T47D (cell line): ENCODE data around the gene NBEAL1.
"Not testable (repeated sequence)": the region's sequence is repeated elsewhere in the genome, so short reads cannot be mapped to it uniquely, and the experiment has no call there.

ENCODE experiments used
- DNase-seq, 2 experiments: peaks; one replicate each; pipeline versions ENCODE4 v3.0.0 to v3.0.0-alpha.2; 2011 to 2012; ENCODE audit warnings: low read depth in 1 of 2, low spot score in 1 of 2
- JUND ChIP-seq: IDR thresholded peaks from 2 replicates; pipeline ENCODE4 v1.6.1; 2012; ENCODE audit warnings: low read depth
- in situ Hi-C: cut with HindIII; loops from 2 replicates; pipeline ENCODE4 v1.10.0; 2016; ENCODE audit warnings: low sequenced_read_pairs, low pct_unique_long_range_greater_than_20kb

NBEAL1 gene

GRCh38 chr2:203045867-203046266 is 31.2 kb downstream of the NBEAL1 start:
- no peak for TF ChIP-seq JUND
- in situ Hi-C loops, result no loop called here
- DNase-seq, result no peak

GRCh38 chr2:203052539-203052938 is 37.9 kb downstream of the NBEAL1 start:
- TF ChIP-seq JUND, result no peak
- DNase-seq, result no peak
- in situ Hi-C loops, result no loop called here

DNA sequence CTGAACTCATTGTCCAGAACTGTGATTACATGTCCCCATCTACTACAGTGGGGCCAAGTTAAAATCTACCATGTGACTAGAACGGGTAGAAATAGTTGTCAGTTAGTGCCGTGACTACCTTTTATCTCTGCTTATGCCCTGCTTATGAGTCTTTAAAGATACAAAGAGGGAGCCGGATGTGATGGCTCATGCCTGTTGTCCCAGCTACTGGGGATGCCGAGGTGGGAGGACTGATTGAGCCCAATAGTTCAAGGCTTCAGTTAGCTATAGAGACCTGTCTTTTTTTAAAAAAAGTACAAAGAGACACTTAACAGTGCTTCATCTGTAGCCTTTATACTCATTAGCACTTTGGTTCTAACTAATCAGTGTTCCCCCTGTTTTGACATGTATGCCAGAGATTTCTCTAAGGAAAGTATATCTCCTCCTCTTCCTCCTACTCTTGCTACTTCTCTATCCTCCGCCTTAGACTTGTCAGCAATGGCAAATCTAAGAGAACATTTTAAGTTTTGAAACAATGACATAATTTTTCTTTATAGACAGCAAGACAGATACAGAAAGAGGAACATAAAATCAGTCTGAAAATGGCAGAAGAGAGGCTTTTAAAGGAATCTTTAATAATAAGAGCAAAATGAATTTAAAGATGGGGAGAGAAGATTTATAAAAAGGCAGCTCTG is 45.0 kb downstream of the NBEAL1 start:
- TF ChIP-seq JUND, result no peak
- in situ Hi-C loops, result no loop called here
- DNase-seq, result no peak

DNA sequence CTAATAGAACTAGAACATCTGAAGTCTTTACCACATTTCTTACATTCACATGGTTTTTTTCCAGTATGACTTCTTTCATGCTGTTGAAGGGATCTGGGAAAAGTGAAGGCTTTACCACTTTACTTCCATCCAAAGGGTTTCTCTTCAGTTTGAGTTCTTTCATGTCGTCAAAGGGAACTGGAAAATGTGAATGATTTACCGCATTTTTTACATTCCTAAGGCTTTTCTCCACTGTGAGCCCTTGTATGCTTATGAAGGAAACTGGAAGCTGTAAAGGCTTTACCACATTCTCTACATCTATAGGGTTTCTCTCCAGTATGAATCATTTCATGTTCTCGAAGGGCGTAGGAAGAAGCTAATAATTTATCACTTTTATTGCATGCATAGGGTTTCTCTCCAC is 46.7 kb downstream of the NBEAL1 start:
- no peak for TF ChIP-seq JUND
- no peak for DNase-seq
- in situ Hi-C loops, result no loop called here

DNA sequence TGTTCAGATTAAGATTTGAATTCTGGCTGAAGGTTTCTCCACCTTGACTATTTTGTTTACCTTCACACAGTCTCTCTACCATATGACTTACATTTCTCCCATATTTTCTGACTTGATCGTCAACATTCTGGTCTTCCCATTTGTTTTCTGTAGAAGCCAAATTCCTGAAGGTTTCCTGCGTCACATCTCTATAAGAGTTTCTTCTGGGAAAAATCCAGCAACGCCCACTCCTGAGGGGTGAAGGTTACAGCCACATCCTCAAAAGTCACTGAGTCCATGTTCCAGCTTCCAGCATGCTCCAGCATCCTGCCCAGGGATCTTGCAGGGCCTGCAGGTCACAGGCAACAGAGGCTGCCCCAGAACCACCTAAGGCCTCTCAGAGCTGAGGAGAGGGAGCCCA is 47.5 kb downstream of the NBEAL1 start:
- TF ChIP-seq JUND, result no peak
- in situ Hi-C loops, result no loop called here
- DNase-seq, result no peak

- DNase-seq, in situ Hi-C loops: not testable (repeated sequence)
Measured at GRCh38 chr2:203066519-203067091, 51.9 kb downstream of the NBEAL1 start.

DNA sequence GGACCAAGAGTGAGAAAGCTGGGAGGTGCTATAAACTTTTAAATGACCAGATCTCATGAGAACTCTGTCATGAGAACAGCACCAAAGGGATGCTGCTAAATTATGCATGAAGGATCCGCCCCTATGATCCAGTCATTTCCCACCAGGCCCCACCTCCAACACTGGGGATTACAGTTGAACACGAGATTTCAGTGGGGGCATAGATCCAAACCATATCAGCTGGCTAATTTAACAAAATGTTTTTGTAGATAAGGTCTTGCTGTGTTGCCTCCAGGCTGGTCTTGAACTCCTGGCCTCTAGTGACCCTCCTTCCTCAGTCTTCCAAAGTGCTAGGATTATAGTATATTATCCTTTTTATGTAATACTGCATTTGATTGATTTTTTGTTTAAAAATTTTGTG is 56.0 kb downstream of the NBEAL1 start:
- no peak for TF ChIP-seq JUND
- in situ Hi-C loops, result no loop called here
- DNase-seq, result no peak

- in situ Hi-C loops, result no loop called here
- no peak for DNase-seq
- TF ChIP-seq JUND, result no peak
Measured at GRCh38 chr2:203071148-203071547, 56.5 kb downstream of the NBEAL1 start.

DNA sequence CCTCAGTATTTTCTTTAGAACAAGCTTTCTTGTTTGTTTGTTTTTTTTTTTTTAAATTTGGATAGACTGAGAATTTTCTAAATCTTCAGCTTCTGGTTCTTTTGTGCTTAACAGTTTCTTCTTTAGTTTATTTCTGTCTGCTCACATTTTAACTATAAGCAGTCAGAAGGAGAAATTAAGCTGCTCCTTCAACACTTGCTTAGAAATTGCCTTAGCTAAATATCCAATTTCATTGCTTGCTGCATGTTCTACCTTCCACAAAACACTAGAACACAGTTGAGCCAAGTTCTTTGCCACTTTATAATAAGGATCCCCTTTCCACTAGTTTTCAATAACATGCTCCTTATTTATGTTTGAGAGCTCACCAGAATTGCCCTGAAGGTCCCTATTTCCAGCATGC is 57.7 kb downstream of the NBEAL1 start:
- TF ChIP-seq JUND, result no peak
- in situ Hi-C loops, result no loop called here
- no peak for DNase-seq

DNA sequence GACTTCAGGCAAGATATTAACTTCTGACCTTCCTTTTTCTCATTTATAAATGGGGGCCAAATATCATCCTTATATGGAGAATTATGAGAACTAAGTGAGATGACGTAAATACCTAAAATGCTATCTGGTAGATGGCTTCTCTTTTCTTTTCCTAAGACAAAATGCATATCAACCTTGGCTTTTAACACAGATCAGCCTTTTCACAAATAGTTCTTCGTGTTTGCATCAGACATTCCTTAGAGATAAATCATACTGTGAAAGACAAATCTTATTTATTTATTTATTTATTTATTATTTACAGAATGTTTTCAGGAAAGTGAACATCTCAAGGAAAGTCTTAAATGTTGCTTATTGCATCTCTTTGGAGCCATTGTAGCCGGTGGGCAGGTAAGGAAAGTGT is 62.8 kb downstream of the NBEAL1 start:
- no peak for TF ChIP-seq JUND
- in situ Hi-C loops, result no loop called here
- no peak for DNase-seq

DNA sequence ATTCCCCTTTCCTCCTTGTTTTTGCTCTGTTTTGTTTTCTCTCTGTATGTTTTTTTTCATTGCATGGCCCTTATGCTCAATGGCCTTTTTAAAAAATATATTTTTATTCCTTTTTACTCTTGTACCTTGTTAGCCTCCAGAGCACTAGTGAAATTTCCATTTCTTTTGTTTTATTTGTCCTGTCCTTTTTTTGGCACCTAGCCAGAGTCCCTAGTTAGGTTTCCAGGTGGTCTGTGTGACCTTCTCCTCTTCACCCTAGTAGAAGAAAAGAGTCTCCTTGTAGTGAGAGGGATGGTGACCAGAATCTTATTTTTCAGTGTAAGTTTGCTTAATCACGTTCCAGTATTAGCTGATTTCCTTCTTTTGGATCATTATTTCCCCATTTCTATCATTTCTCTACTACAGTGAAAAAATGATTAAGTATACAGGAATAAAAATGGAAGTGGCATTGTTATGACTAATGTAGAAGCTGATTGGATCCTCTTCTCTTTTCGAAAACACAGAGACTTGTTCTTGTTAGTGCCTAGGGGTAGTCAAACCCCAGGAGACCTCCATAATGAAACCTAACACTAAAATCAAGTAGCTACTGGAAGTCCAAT is 65.9 kb downstream of the NBEAL1 start:
- TF ChIP-seq JUND, result no peak
- in situ Hi-C loops, result no loop called here
- DNase-seq, result no peak

DNA sequence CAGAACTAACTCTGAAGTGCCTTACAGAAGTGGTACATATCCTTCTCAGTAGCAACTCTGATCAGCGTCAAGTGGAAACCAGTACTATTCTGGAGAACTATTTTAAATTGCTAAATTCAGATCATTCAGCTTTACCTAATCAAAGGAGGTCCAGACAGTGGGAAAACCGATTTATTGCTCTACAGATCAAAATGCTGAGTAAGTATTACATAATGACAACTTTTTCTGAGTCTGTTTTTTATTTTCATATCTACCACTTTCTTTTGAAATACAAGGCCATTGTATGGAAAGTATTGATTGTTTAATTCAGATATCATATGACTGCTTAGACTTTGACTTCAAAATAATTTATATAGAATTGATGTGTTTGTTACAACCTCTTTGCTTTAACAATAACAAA is 68.7 kb downstream of the NBEAL1 start:
- no peak for DNase-seq
- in situ Hi-C loops, result no loop called here
- no peak for TF ChIP-seq JUND

- in situ Hi-C loops, DNase-seq: not testable (repeated sequence)
Measured at GRCh38 chr2:203086381-203086780, 71.7 kb downstream of the NBEAL1 start.

DNA sequence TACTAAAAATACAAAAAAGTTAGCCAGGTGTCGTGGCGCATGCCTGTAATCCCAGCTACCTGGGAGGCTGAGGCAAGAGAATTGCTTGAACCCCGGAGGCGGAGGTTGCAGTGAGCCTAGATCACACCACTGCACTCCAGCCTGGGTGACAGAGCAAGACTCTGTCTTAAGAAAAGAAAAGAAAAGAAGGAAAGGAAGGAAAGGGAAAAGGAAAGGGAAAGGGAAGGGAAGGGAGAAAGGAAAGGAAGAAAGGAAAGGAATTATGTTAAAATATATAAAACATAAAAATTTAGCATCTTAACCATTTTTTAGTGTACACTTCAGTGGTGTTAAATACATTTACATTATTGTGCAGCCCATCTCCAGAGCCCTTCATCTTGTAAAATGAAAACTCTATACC is 76.0 kb downstream of the NBEAL1 start:
- DNase-seq, in situ Hi-C loops: not testable (repeated sequence)
